ENCODE data around the gene MYH9.

The MYH9 gene

GRCh38 chr22:36381513-36382128, 6.1 kb downstream of the MYH9 start:
- no peak for DNase-seq

GRCh38 chr22:36379593-36380361, 8.0 kb downstream of the MYH9 start:
- no peak overlapping the region for H3K27ac ChIP-seq
- no peak for TF ChIP-seq CTCF (IDR thresholded peaks at IDR 0.05; ENCODE audit: low read depth, low read length)
- H3K9me3 ChIP-seq (ENCODE audit: severe bottlenecking): no peaks in the 10 kb centered on the region
- H3K4me3 ChIP-seq (ENCODE audit: low read depth, low read length): no peak overlapping the region
- H3K36me3 ChIP-seq: peaks cover 17% of the 10 kb centered on the region
- no peak for DNase-seq
- H3K27me3 ChIP-seq (ENCODE audit: insufficient read depth, low read depth, severe bottlenecking): no peaks in the 10 kb centered on the region

More at GRCh38 chr22:36381513-36382128, 6.1 kb downstream of the MYH9 start:
- Histone ChIP-seq H3K9me3 (ENCODE audit: severe bottlenecking) (no peaks in the 10 kb centered on the region), H3K27ac (no peak overlapping the region), H3K36me3 (peaks cover 17% of the 10 kb centered on the region), H3K27me3 (ENCODE audit: insufficient read depth, low read depth, severe bottlenecking) (no peaks in the 10 kb centered on the region), H3K4me3 (ENCODE audit: low read depth, low read length) (no peak overlapping the region)
- TF ChIP-seq CTCF (IDR thresholded peaks at IDR 0.05; ENCODE audit: low read depth, low read length): no peak

- Histone ChIP-seq H3K9me3 (ENCODE audit: severe bottlenecking) (no peaks in the 10 kb centered on the region), H3K27me3 (ENCODE audit: insufficient read depth, low read depth, severe bottlenecking) (no peaks in the 10 kb centered on the region), H3K27ac (no peak overlapping the region), H3K36me3 (peaks cover 13% of the 10 kb centered on the region), H3K4me3 (ENCODE audit: low read depth, low read length) (no peak overlapping the region)
- no peak for DNase-seq
- no peak for TF ChIP-seq CTCF (IDR thresholded peaks at IDR 0.05; ENCODE audit: low read depth, low read length)
Measured at GRCh38 chr22:36378869-36379217, 8.9 kb downstream of the MYH9 start.

GRCh38 chr22:36378080-36378868, 9.5 kb downstream of the MYH9 start:
- Histone ChIP-seq H3K36me3 (peaks cover 10% of the 10 kb centered on the region), H3K4me3 (ENCODE audit: low read depth, low read length) (no peak overlapping the region), H3K27ac (no peak overlapping the region), H3K27me3 (ENCODE audit: insufficient read depth, low read depth, severe bottlenecking) (no peaks in the 10 kb centered on the region), H3K9me3 (ENCODE audit: severe bottlenecking) (no peaks in the 10 kb centered on the region)
- no peak for DNase-seq
- TF ChIP-seq CTCF (IDR thresholded peaks at IDR 0.05; ENCODE audit: low read depth, low read length): no peak

GRCh38 chr22:36377022-36377631, 10.6 kb downstream of the MYH9 start:
- no peak overlapping the region for H3K27ac ChIP-seq
- no peak for TF ChIP-seq CTCF (IDR thresholded peaks at IDR 0.05; ENCODE audit: low read depth, low read length)
- H3K9me3 ChIP-seq (ENCODE audit: severe bottlenecking): no peaks in the 10 kb centered on the region
- H3K27me3 ChIP-seq (ENCODE audit: insufficient read depth, low read depth, severe bottlenecking): no peaks in the 10 kb centered on the region
- H3K36me3 ChIP-seq: peaks cover 6% of the 10 kb centered on the region
- no peak for DNase-seq
- no peak overlapping the region for H3K4me3 ChIP-seq (ENCODE audit: low read depth, low read length)

Measured in WERI-Rb-1 (cell line).